Hepatocyte (in vitro differentiated cells): ENCODE data around the gene TM9SF4.

Experiments
- EZH2 ChIP-seq: fragments of 200-600 bp; sonication (generic); IDR thresholded peaks from 2 replicates; pipeline ENCODE4 v1.6.1; 2016; ENCODE audit warnings: antibody characterized with exemption, mild to moderate bottlenecking, borderline replicate concordance
- EZH2phosphoT487 ChIP-seq: fragments of 200-600 bp; sonication (generic); IDR thresholded peaks from one replicate; pipeline ENCODE4 v1.6.1; 2018; ENCODE audit warnings: antibody characterized with exemption, mild to moderate bottlenecking, low read depth, moderate library complexity; ENCODE audit not compliant: unreplicated experiment, severe bottlenecking
- TF ChIP-seq, protein P1 (sequence below): fragments of 200-600 bp; sonication (generic); IDR thresholded peaks from 2 replicates; pipeline ENCODE4 v1.5.1; 2016; ENCODE audit warnings: antibody characterized with exemption, mild to moderate bottlenecking; ENCODE audit not compliant: poor library complexity

- TF ChIP-seq, protein P1, sequence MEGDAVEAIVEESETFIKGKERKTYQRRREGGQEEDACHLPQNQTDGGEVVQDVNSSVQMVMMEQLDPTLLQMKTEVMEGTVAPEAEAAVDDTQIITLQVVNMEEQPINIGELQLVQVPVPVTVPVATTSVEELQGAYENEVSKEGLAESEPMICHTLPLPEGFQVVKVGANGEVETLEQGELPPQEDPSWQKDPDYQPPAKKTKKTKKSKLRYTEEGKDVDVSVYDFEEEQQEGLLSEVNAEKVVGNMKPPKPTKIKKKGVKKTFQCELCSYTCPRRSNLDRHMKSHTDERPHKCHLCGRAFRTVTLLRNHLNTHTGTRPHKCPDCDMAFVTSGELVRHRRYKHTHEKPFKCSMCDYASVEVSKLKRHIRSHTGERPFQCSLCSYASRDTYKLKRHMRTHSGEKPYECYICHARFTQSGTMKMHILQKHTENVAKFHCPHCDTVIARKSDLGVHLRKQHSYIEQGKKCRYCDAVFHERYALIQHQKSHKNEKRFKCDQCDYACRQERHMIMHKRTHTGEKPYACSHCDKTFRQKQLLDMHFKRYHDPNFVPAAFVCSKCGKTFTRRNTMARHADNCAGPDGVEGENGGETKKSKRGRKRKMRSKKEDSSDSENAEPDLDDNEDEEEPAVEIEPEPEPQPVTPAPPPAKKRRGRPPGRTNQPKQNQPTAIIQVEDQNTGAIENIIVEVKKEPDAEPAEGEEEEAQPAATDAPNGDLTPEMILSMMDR: no peak
- TF ChIP-seq EZH2 (no peak), EZH2phosphoT487 (no peak)
Measured at GRCh38 chr20:32119734-32120133, 10.2 kb downstream of the TM9SF4 start.
